ENCODE measurements around the gene KRTAP22-1. TPM values are rescaled to one million over a fixed set of nuclear protein-coding genes. Genes with fewer than 3 reads are reported as not detected.

The KRTAP22-1 gene
- total and polyA plus RNA-seq, 2 experiments from 2014 or later = not detected

DNA sequence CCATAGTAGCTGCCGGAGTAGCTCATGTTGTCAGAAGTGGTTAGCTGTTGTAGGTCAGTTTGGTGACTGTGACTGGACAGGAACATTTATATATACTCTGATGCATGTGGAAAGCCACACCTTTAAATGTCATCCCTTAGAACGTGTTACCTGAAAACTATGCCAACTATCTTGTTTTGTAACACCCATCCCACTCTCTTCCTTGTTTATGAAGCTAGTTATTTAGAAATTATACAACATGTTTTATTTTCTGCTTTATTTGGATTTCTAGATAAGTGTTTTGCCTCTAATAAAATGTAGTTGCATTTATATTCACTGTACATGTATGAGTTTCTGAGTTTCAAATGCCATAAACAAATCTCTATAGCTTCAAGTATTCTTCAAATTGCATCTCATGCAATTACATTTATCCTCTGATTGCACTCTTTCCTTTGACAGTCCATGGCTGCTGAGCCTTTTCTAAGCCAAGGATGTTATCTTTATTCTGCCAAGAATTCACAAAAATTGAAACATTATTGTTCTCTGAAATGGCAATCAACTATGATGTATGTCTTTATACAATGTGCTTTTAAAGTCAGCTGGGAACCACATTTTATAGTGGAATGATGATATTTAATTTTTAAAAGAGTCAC lies 39.5 kb upstream of the KRTAP22-1 start, which contains the start of gene KRTAP19-7:
Gene KRTAP19-7 (minus strand): TSS at position 51 of the 632 bp plus-strand sequence. CDS start 25 bp downstream, at position 26.
- Mint-ChIP-seq H3K9me3 (no peaks in the 10 kb centered on the region), H3K4me1 (no peaks in the 10 kb centered on the region), H3K36me3 (ENCODE audit: low read depth) (no peaks in the 10 kb centered on the region), H3K4me3 (no peak within 1 kb of the TSS), H3K27me3 (ENCODE audit: insufficient read depth, low read depth, poor library complexity) (no peaks in the 10 kb centered on the region), H3K27ac (no peak within 1 kb of the TSS)
- H2AFZ ChIP-seq = no peak within 1 kb of the TSS
- no peaks in the 10 kb centered on the region for H3F3A ChIP-seq (replicated peaks; ENCODE audit: low read depth)
- TF ChIP-seq STAT1 (IDR thresholded peaks at IDR 0.05; ENCODE audit: unreplicated experiment) (no peak), ZNF331 (CRISPR knock-in tag; IDR thresholded peaks at IDR 0.05; ENCODE audit: low read depth) (no peak), EZH2 (IDR thresholded peaks at IDR 0.05; ENCODE audit: low read depth, unreplicated experiment) (no peak)
- TF ChIP-seq, protein P1, sequence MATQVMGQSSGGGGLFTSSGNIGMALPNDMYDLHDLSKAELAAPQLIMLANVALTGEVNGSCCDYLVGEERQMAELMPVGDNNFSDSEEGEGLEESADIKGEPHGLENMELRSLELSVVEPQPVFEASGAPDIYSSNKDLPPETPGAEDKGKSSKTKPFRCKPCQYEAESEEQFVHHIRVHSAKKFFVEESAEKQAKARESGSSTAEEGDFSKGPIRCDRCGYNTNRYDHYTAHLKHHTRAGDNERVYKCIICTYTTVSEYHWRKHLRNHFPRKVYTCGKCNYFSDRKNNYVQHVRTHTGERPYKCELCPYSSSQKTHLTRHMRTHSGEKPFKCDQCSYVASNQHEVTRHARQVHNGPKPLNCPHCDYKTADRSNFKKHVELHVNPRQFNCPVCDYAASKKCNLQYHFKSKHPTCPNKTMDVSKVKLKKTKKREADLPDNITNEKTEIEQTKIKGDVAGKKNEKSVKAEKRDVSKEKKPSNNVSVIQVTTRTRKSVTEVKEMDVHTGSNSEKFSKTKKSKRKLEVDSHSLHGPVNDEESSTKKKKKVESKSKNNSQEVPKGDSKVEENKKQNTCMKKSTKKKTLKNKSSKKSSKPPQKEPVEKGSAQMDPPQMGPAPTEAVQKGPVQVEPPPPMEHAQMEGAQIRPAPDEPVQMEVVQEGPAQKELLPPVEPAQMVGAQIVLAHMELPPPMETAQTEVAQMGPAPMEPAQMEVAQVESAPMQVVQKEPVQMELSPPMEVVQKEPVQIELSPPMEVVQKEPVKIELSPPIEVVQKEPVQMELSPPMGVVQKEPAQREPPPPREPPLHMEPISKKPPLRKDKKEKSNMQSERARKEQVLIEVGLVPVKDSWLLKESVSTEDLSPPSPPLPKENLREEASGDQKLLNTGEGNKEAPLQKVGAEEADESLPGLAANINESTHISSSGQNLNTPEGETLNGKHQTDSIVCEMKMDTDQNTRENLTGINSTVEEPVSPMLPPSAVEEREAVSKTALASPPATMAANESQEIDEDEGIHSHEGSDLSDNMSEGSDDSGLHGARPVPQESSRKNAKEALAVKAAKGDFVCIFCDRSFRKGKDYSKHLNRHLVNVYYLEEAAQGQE (IDR thresholded peaks at IDR 0.05; ENCODE audit: unreplicated experiment) = no peak
- TF ChIP-seq, protein P2, sequence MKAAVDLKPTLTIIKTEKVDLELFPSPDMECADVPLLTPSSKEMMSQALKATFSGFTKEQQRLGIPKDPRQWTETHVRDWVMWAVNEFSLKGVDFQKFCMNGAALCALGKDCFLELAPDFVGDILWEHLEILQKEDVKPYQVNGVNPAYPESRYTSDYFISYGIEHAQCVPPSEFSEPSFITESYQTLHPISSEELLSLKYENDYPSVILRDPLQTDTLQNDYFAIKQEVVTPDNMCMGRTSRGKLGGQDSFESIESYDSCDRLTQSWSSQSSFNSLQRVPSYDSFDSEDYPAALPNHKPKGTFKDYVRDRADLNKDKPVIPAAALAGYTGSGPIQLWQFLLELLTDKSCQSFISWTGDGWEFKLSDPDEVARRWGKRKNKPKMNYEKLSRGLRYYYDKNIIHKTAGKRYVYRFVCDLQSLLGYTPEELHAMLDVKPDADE (IDR thresholded peaks at IDR 0.05) = no peak
- no peaks in the 10 kb centered on the region for H3K4me1 ChIP-seq (ENCODE audit: insufficient read depth)
- no peaks in the 10 kb centered on the region for H3K27me3 ChIP-seq (ENCODE audit: insufficient read depth)
- H3K4me3 ChIP-seq = no peak within 1 kb of the TSS
- DNase-seq (ENCODE audit: low spot score) = no peak
- H3K27ac ChIP-seq (ENCODE audit: low read depth) = no peak within 1 kb of the TSS
- no peak within 1 kb of the TSS for H3K4me2 ChIP-seq
- no peak for ATAC-seq
- no peaks in the 10 kb centered on the region for H3K79me2 ChIP-seq (replicated peaks; ENCODE audit: insufficient read depth)
- no peaks in the 10 kb centered on the region for H3K36me3 ChIP-seq (ENCODE audit: insufficient read depth)
- no peaks in the 10 kb centered on the region for H3K9me2 ChIP-seq (ENCODE audit: insufficient read depth)
- no peaks in the 10 kb centered on the region for H4K20me1 ChIP-seq (replicated peaks; ENCODE audit: insufficient read depth)

DNA sequence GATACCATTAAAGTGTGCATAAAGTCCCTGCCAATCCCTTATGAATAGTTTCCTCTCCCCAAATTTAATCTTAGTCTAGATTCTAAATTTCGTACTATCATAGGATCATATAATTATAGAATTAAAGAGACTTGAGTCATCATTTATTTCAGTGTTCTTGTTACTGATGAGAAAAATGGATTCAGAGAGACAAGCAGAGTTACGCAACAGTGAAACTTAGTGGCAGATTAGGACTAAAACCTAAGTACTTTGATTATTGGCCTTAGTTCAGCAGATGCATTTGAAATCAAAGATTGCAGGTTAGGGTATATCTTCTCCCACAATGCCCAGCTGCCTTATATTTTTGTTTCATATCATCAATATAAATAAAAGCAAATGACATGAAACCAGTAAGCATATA lies 38.9 kb upstream of the KRTAP22-1 start:
- no peak overlapping the region for H3K27ac ChIP-seq (ENCODE audit: low read depth)
- H3K36me3 ChIP-seq (ENCODE audit: insufficient read depth) = no peaks in the 10 kb centered on the region
- no peaks in the 10 kb centered on the region for H3K79me2 ChIP-seq (replicated peaks; ENCODE audit: insufficient read depth)
- H3K4me3 ChIP-seq = no peak overlapping the region
- no peaks in the 10 kb centered on the region for H3K27me3 ChIP-seq (ENCODE audit: insufficient read depth)
- H3K4me2 ChIP-seq = no peak overlapping the region
- Mint-ChIP-seq H3K36me3 (ENCODE audit: low read depth) (no peaks in the 10 kb centered on the region), H3K4me1 (no peaks in the 10 kb centered on the region), H3K9me3 (no peaks in the 10 kb centered on the region), H3K27ac (no peak overlapping the region), H3K27me3 (ENCODE audit: insufficient read depth, low read depth, poor library complexity) (no peaks in the 10 kb centered on the region), H3K4me3 (no peak overlapping the region)
- no peak overlapping the region for H2AFZ ChIP-seq
- no peaks in the 10 kb centered on the region for H3F3A ChIP-seq (replicated peaks; ENCODE audit: low read depth)
- no peaks in the 10 kb centered on the region for H4K20me1 ChIP-seq (replicated peaks; ENCODE audit: insufficient read depth)
- H3K4me1 ChIP-seq (ENCODE audit: insufficient read depth) = no peaks in the 10 kb centered on the region
- no peaks in the 10 kb centered on the region for H3K9me2 ChIP-seq (ENCODE audit: insufficient read depth)
- DNase-seq (ENCODE audit: low spot score) = no peak
- no peak for ATAC-seq
- TF ChIP-seq, protein P2 (IDR thresholded peaks at IDR 0.05) = no peak
- TF ChIP-seq, protein P1 (IDR thresholded peaks at IDR 0.05; ENCODE audit: unreplicated experiment) = no peak
- no peak for TF ChIP-seq CREB1 (CRISPR knock-in tag; IDR thresholded peaks at IDR 0.05; ENCODE audit: low read depth)
- no peak for TF ChIP-seq ZNF114 (CRISPR knock-in tag; IDR thresholded peaks at IDR 0.05)
- TF ChIP-seq JUNB (IDR thresholded peaks at IDR 0.05; ENCODE audit: unreplicated experiment) = no peak
- TF ChIP-seq, protein P3, sequence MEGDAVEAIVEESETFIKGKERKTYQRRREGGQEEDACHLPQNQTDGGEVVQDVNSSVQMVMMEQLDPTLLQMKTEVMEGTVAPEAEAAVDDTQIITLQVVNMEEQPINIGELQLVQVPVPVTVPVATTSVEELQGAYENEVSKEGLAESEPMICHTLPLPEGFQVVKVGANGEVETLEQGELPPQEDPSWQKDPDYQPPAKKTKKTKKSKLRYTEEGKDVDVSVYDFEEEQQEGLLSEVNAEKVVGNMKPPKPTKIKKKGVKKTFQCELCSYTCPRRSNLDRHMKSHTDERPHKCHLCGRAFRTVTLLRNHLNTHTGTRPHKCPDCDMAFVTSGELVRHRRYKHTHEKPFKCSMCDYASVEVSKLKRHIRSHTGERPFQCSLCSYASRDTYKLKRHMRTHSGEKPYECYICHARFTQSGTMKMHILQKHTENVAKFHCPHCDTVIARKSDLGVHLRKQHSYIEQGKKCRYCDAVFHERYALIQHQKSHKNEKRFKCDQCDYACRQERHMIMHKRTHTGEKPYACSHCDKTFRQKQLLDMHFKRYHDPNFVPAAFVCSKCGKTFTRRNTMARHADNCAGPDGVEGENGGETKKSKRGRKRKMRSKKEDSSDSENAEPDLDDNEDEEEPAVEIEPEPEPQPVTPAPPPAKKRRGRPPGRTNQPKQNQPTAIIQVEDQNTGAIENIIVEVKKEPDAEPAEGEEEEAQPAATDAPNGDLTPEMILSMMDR (conservative IDR thresholded peaks at IDR 0.05; ENCODE audit: low read depth in 2 of 2) = no peak
- TF ChIP-seq STAT1 (IDR thresholded peaks at IDR 0.05; ENCODE audit: unreplicated experiment) = no peak
- no peak for TF ChIP-seq NANOG (IDR thresholded peaks at IDR 0.05; ENCODE audit: borderline replicate concordance)
- no peak for TF ChIP-seq POLR2AphosphoS5 (IDR thresholded peaks at IDR 0.05; ENCODE audit: low read depth)
- TF ChIP-seq ZNF331 (CRISPR knock-in tag; IDR thresholded peaks at IDR 0.05; ENCODE audit: low read depth) = no peak
- no peak for TF ChIP-seq EZH2 (IDR thresholded peaks at IDR 0.05; ENCODE audit: low read depth, unreplicated experiment)
- no peak for TF ChIP-seq EZH2phosphoT487 (IDR thresholded peaks at IDR 0.05; ENCODE audit: unreplicated experiment)

Measured in GM23338 (cell line).